GM12878 (cell line): Measurements from ENCODE around the gene GDE1.

Experiments used
- ATF7 ChIP-seq: fragments of 450-650 bp; IDR thresholded peaks from 2 replicates; pipeline ENCODE4 v1.6.1; 2016; ENCODE audit warnings: low read depth, mild to moderate bottlenecking
- CEBPB ChIP-seq, 2 experiments: fragments of 150-350 bp in 1 of 2; IDR thresholded peaks; 2 replicates each; pipeline ENCODE4 v1.6.1; 2012 to 2014; ENCODE audit warnings: low read depth in 2 of 2, low read length in 2 of 2, borderline replicate concordance in 1 of 2, inconsistent platforms in 1 of 2
- CHD4 ChIP-seq: fragments of 200-600 bp; sonication (generic); IDR thresholded peaks from 2 replicates; pipeline ENCODE4 v1.6.1; 2016; ENCODE audit warnings: mild to moderate bottlenecking
- CTCF ChIP-seq, 3 experiments: IDR thresholded peaks in 2 of 3; conservative IDR thresholded peaks in 1 of 3; 2 replicates each; pipeline ENCODE4 v1.5.1; 2011; ENCODE audit warnings: low read depth in 3 of 3, low read length in 3 of 3, mild to moderate bottlenecking in 3 of 3, control low read depth in 2 of 3, moderate library complexity in 2 of 3, inconsistent platforms in 1 of 3, mixed read lengths in 1 of 3; ENCODE audit not compliant: control insufficient read depth in 2 of 3, insufficient read depth in 1 of 3; ENCODE audit errors: extremely low read depth in 1 of 3
- FOXM1 ChIP-seq: IDR thresholded peaks from 2 replicates; pipeline ENCODE4 v1.6.1; 2012; ENCODE audit warnings: low read depth, mild to moderate bottlenecking, inconsistent platforms, low read length, moderate library complexity
- JUND ChIP-seq: IDR thresholded peaks from 2 replicates; pipeline ENCODE4 v1.6.1; 2012; ENCODE audit warnings: low read depth, mild to moderate bottlenecking, low read length, improper control_type of control experiment, moderate library complexity
- NFIC ChIP-seq: IDR thresholded peaks from 2 replicates; pipeline ENCODE4 v1.6.1; 2012; ENCODE audit warnings: low read depth, mild to moderate bottlenecking, inconsistent platforms, low read length, moderate library complexity
- POLR2A ChIP-seq: IDR thresholded peaks from 2 replicates; pipeline ENCODE4 v1.6.1; 2011; ENCODE audit warnings: low read depth, mild to moderate bottlenecking, low read length
- RAD51 ChIP-seq: fragments of 450-650 bp; IDR thresholded peaks from 2 replicates; pipeline ENCODE4 v1.6.1; 2016; ENCODE audit warnings: moderate library complexity, mild to moderate bottlenecking, inconsistent platforms
- TAF1 ChIP-seq: IDR thresholded peaks from 2 replicates; pipeline ENCODE4 v1.6.1; 2011; ENCODE audit warnings: mild to moderate bottlenecking, low read depth, low read length, borderline replicate concordance
- TF ChIP-seq, protein P1 (sequence below): fragments of 450-650 bp; IDR thresholded peaks from 2 replicates; pipeline ENCODE4 v1.6.1; 2016; ENCODE audit warnings: mild to moderate bottlenecking
- TF ChIP-seq, protein P2 (sequence below): IDR thresholded peaks from 2 replicates; pipeline ENCODE4 v1.6.1; 2012; ENCODE audit warnings: low read depth, low read length, improper control_type of control experiment

GRCh38 chr16:19523559-19524355 lies 1.9 kb upstream of the GDE1 start, which contains the start of gene CCP110:
- TF ChIP-seq TAF1 (peak; percentile 66; the same call in 1 of the 2 replicates), POLR2A (peak; percentile 87), JUND (peak; percentile 32; the same call in 1 of the 2 replicates), CTCF (IDR thresholded peaks at IDR 0.05 in 2 of 3, conservative IDR thresholded peaks at IDR 0.05 in 1 of 3; ENCODE audit: control insufficient read depth in 2 of 3, extremely low read depth in 1 of 3, insufficient read depth in 1 of 3, low read depth in 3 of 3, low read length in 3 of 3) (no peak), FOXM1 (no peak), CEBPB (IDR thresholded peaks at IDR 0.05; ENCODE audit: borderline replicate concordance in 1 of 2, low read depth in 2 of 2, low read length in 2 of 2) (no peak), NFIC (no peak), RAD51 (no peak), ATF7 (peak; percentile 82), CHD4 (no peak)
- TF ChIP-seq, protein P1, sequence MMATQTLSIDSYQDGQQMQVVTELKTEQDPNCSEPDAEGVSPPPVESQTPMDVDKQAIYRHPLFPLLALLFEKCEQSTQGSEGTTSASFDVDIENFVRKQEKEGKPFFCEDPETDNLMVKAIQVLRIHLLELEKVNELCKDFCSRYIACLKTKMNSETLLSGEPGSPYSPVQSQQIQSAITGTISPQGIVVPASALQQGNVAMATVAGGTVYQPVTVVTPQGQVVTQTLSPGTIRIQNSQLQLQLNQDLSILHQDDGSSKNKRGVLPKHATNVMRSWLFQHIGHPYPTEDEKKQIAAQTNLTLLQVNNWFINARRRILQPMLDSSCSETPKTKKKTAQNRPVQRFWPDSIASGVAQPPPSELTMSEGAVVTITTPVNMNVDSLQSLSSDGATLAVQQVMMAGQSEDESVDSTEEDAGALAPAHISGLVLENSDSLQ = no peak; the same call in 1 of the 2 replicates
- TF ChIP-seq, protein P2, sequence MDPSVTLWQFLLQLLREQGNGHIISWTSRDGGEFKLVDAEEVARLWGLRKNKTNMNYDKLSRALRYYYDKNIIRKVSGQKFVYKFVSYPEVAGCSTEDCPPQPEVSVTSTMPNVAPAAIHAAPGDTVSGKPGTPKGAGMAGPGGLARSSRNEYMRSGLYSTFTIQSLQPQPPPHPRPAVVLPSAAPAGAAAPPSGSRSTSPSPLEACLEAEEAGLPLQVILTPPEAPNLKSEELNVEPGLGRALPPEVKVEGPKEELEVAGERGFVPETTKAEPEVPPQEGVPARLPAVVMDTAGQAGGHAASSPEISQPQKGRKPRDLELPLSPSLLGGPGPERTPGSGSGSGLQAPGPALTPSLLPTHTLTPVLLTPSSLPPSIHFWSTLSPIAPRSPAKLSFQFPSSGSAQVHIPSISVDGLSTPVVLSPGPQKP = peak; percentile 93
